KMS-11 (cell line): ENCODE data around the gene TPMT.
"Not testable (repeated sequence)": the region's sequence is repeated elsewhere in the genome, so short reads cannot be mapped to it uniquely, and the experiment has no call there.

Source experiments
- H2AFZ ChIP-seq: fragments of 200-600 bp; sonication (generic); 2 replicates; pipeline ENCODE4 v1.6.1; 2016; ENCODE audit warnings: antibody characterized with exemption, mixed run types, low read depth
- H3K27ac ChIP-seq: fragments of 200-600 bp; sonication (generic); 2 replicates; pipeline ENCODE4 v1.6.1; 2016; ENCODE audit warnings: mild to moderate bottlenecking, mixed run types
- H3K27me3 ChIP-seq: fragments of 200-600 bp; sonication (generic); 2 replicates; pipeline ENCODE4 v1.6.1; 2017; ENCODE audit warnings: mild to moderate bottlenecking, low read depth, mixed run types, moderate library complexity; ENCODE audit not compliant: insufficient read depth
- H3K36me3 ChIP-seq: fragments of 200-600 bp; sonication (generic); 2 replicates; pipeline ENCODE4 v1.6.1; 2017; ENCODE audit warnings: mild to moderate bottlenecking, mixed run types; ENCODE audit not compliant: insufficient read depth
- H3K4me1 ChIP-seq: fragments of 200-600 bp; sonication (generic); 2 replicates; pipeline ENCODE4 v1.6.1; 2016; ENCODE audit warnings: mild to moderate bottlenecking, low read depth, mixed run types; ENCODE audit not compliant: poor library complexity, severe bottlenecking
- H3K4me2 ChIP-seq: fragments of 200-600 bp; sonication (generic); 2 replicates; pipeline ENCODE4 v1.7.0; 2016; ENCODE audit warnings: mild to moderate bottlenecking, mixed run types
- H3K4me3 ChIP-seq: fragments of 200-600 bp; sonication (generic); IDR thresholded peaks from 2 replicates; pipeline ENCODE4 v1.6.1; 2017; ENCODE audit warnings: low read depth, low read length, mixed read lengths; ENCODE audit not compliant: insufficient read depth
- H3K79me2 ChIP-seq: fragments of 200-600 bp; sonication (generic); 2 replicates; pipeline ENCODE4 v1.6.1; 2016; ENCODE audit warnings: low read depth, mixed run types; ENCODE audit not compliant: insufficient read depth
- H3K9ac ChIP-seq: fragments of 200-600 bp; sonication (generic); 2 replicates; pipeline ENCODE4 v1.6.1; 2016; ENCODE audit warnings: mild to moderate bottlenecking, mixed run types
- H4K20me1 ChIP-seq: fragments of 200-600 bp; sonication (generic); 2 replicates; pipeline ENCODE4 v1.6.1; 2016; ENCODE audit warnings: mild to moderate bottlenecking, mixed run types; ENCODE audit not compliant: insufficient read depth
- TF ChIP-seq, protein P1 (sequence below): fragments of 200-600 bp; sonication (generic); conservative IDR thresholded peaks from 2 replicates; pipeline ENCODE4 v1.6.1; 2017; ENCODE audit warnings: low read depth, mild to moderate bottlenecking, antibody characterized with exemption, low read length, moderate library complexity, mixed read lengths

The TPMT gene

DNA sequence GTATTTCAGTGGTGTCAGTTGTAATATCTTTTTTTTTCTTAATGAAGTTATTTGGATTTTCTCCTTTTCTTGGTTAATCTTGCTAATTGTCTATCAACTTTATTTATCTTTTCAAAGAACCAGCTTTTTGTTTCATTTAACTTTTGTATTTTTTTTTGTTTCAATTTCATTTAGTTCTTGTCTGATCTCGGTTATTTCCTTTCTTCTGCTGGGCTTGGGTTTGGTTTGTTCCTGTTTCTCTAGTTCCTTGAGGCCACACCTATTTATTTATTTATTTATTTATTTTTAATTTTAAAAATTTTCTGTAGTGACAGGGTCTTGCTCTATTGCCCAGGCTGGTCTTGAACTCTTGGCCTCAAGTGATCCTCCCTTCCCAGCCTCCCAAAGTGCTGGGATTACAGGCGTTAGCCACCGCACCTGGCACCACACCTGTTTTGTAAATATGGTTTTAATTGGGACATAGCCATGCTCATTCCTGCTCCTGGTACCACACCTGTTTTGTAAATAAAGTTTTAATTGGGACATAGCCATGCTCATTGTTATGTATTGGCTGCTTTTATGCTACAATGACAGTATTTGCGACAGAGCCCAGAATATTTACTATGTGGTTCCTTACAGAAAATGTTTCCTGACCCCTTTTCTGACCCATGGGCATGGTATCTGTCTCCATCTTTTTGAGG, 22.5 kb upstream of the TPMT start:
- Histone ChIP-seq H3K4me1 (no peaks in the 10 kb centered on the region), H4K20me1 (no peaks in the 10 kb centered on the region), H3K36me3 (no peaks in the 10 kb centered on the region), H3K79me2 (no peaks in the 10 kb centered on the region), H3K9ac (no peak overlapping the region), H3K4me3 (no peak overlapping the region), H2AFZ (no peak overlapping the region), H3K27ac (no peak overlapping the region), H3K4me2 (no peak overlapping the region), H3K27me3 (no peaks in the 10 kb centered on the region)
- TF ChIP-seq, protein P1, sequence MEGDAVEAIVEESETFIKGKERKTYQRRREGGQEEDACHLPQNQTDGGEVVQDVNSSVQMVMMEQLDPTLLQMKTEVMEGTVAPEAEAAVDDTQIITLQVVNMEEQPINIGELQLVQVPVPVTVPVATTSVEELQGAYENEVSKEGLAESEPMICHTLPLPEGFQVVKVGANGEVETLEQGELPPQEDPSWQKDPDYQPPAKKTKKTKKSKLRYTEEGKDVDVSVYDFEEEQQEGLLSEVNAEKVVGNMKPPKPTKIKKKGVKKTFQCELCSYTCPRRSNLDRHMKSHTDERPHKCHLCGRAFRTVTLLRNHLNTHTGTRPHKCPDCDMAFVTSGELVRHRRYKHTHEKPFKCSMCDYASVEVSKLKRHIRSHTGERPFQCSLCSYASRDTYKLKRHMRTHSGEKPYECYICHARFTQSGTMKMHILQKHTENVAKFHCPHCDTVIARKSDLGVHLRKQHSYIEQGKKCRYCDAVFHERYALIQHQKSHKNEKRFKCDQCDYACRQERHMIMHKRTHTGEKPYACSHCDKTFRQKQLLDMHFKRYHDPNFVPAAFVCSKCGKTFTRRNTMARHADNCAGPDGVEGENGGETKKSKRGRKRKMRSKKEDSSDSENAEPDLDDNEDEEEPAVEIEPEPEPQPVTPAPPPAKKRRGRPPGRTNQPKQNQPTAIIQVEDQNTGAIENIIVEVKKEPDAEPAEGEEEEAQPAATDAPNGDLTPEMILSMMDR: no peak

DNA sequence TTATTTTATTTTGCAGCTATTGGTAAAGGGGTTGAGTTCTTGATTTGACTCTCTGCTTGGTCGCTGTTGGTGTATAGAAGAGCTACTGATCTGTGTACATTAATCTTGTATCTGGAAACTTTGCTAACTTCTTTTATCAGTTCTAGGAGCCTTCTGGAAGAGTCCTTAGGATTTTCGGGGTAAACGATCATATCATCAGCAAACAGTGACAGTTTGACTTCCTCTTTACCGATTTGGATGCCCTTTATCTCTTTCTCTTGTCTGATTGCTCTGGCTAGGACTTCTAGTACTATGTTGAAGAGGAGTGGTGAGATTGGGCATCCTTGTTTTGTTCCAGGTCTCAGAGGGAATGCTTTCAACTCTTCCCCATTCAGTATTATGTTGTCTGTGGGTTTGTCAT, 21.3 kb upstream of the TPMT start:
- H4K20me1 ChIP-seq, H3K4me1 ChIP-seq, H3K9ac ChIP-seq, H3K4me2 ChIP-seq, H3K36me3 ChIP-seq, H3K27me3 ChIP-seq, H3K4me3 ChIP-seq, H3K79me2 ChIP-seq, H3K27ac ChIP-seq, H2AFZ ChIP-seq: not testable (repeated sequence)

DNA sequence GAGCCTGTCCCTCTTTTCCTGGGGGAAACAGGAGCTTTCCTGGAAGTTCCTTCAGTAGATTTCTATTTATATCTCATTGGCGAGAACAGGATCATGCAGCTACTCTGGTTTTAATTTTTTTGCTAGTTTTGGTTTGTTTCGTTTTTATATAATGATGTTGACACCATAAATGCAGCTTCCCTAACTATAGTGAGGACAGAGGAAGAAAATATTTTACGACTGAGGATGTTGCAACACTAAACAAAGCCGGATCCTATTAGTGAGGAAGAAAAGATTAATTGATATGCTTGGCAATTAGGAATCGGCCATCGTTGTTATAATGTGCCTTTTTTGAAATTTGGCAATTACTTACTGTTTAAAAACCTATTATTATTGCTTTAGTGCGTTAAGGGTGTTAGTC, 17.0 kb upstream of the TPMT start:
- TF ChIP-seq, protein P1: no peak
- Histone ChIP-seq H4K20me1 (no peaks in the 10 kb centered on the region), H3K27me3 (no peaks in the 10 kb centered on the region), H2AFZ (no peak overlapping the region), H3K36me3 (no peaks in the 10 kb centered on the region), H3K79me2 (no peaks in the 10 kb centered on the region), H3K9ac (no peak overlapping the region), H3K4me2 (no peak overlapping the region), H3K27ac (no peak overlapping the region), H3K4me1 (no peaks in the 10 kb centered on the region), H3K4me3 (no peak overlapping the region)

DNA sequence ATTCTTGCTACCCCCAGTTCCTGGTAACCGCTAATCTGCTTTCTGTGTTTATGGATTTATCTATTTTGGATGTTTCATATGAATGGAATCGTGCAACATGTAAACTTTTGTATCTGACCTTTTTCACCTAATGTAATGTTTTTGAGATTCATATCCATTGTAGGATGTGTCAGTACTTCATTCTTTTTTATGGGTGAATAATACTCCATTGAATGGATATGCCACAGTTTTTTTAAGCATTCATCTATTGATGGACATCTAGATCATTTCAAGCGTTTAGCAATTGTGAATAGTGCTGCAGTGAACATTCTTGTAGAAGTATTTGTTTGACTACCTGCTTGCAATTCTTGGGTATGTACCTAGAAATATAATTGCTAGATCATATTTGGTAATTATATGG, 13.4 kb upstream of the TPMT start:
- Histone ChIP-seq H3K4me3 (no peak overlapping the region), H3K36me3 (no peaks in the 10 kb centered on the region)
- TF ChIP-seq, protein P1: no peak

DNA sequence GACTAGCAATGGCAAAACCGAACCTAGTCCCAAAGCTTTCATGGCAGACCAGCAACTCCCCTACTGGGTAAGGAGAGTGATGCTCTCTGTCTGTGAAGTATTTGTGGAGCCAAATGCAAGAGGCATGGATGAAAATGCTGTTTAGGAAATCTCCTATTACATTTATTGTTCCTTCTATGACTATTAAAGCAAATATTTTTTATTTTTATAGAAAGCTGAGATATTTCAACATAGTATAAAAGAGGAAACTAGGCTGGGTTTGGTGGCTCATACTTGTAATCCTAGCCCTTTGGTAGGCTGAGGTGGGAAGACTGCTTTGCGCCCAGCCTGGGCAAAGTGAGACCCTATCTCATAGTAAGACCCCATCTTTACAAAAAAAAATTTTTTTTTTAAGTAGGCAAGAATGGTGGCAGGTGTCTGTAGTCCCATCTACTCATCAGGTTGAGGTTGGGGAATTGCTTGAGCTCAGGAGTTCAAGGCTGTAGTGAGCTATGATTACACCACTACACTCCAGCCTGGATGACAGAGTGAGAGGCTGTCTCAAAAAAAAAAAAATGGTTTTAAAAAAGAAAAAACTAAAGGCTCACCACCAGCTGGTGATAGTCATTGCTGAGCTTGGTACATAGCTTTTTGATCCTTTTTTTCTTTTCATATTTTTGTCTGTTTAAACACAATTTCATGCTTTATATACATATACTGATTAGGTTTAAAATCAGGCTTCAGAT, 11.6 kb upstream of the TPMT start:
- H3K27ac ChIP-seq: no peak overlapping the region
- no peak overlapping the region for H3K9ac ChIP-seq
- no peak overlapping the region for H2AFZ ChIP-seq
- no peaks in the 10 kb centered on the region for H3K4me1 ChIP-seq
- no peaks in the 10 kb centered on the region for H3K36me3 ChIP-seq
- no peaks in the 10 kb centered on the region for H3K27me3 ChIP-seq
- H3K4me2 ChIP-seq: no peak overlapping the region
- TF ChIP-seq, protein P1: no peak
- no peaks in the 10 kb centered on the region for H3K79me2 ChIP-seq
- H3K4me3 ChIP-seq: no peak overlapping the region
- no peaks in the 10 kb centered on the region for H4K20me1 ChIP-seq

More for the DNA sequence above, 13.4 kb upstream of the TPMT start:
- no peak overlapping the region for H3K27ac ChIP-seq
- H3K27me3 ChIP-seq: no peaks in the 10 kb centered on the region
- H3K79me2 ChIP-seq: no peaks in the 10 kb centered on the region
- no peak overlapping the region for H3K4me2 ChIP-seq
- H2AFZ ChIP-seq: no peak overlapping the region
- no peaks in the 10 kb centered on the region for H3K4me1 ChIP-seq
- no peak overlapping the region for H3K9ac ChIP-seq
- no peaks in the 10 kb centered on the region for H4K20me1 ChIP-seq
